ENCODE results near the gene SFSWAP.

Gene SFSWAP

GRCh38 chr12:131834798-131835615 lies 124.1 kb downstream of the SFSWAP start:
- no peak for DNase-seq (ENCODE audit: low read depth)

- no peak for DNase-seq (ENCODE audit: low read depth)
Observed at GRCh38 chr12:131835616-131836171, 124.8 kb downstream of the SFSWAP start.

GRCh38 chr12:131836193-131836592 lies 125.3 kb downstream of the SFSWAP start:
- DNase-seq (ENCODE audit: low read depth): no peak

DNA sequence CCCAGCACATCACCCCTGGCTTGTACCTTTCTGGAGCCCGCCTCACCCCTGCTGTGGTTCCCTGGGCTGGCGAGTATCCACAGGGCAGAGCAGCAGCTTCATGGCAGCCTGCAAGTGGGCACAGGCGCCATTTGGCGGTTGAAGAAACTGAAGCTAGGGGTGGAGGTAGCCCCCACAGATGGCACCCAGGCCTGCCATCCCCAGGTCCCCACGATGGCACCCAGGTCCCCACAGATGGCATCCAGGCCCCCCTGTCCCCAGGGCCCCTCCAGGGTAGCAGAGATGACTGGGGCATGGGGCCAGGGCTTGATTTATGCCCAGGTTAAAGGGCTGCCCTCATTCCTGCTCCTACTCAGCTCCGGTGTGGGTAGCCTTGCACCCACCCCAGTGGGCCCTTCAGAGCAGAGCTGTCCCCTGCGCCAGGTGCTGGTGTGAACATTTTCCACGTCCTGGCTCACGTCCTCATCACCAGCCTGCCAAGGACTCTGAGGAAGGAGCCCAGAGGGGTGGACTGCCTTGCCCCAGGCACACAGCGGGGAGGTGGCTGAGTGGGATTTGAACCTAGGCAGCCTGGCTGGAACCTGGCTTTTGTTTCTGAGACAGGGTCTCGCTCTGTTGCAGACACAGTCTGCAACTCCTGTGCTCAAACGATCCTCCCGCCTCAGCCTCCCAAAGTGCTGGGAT lies 126.0 kb downstream of the SFSWAP start:
- no peak for DNase-seq (ENCODE audit: low read depth)

GRCh38 chr12:131840643-131841416 lies 129.9 kb downstream of the SFSWAP start:
- no peak for DNase-seq (ENCODE audit: low read depth)

DNA sequence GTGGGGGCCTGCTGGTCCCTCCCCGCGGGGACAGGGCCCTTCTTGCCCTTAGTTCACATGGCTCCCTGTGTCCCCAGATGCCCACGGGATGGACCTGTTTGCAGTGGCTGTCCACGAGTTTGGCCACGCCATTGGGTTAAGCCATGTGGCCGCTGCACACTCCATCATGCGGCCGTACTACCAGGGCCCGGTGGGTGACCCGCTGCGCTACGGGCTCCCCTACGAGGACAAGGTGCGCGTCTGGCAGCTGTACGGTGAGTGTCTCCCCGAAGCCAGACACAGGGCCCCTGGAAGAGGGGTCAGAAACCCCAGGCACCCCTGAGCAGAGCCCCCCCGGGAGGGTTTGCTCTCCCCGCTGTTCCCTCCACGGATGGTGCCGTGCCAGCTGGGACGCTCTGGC lies 130.7 kb downstream of the SFSWAP start:
- no peak for DNase-seq (ENCODE audit: low read depth)

DNA sequence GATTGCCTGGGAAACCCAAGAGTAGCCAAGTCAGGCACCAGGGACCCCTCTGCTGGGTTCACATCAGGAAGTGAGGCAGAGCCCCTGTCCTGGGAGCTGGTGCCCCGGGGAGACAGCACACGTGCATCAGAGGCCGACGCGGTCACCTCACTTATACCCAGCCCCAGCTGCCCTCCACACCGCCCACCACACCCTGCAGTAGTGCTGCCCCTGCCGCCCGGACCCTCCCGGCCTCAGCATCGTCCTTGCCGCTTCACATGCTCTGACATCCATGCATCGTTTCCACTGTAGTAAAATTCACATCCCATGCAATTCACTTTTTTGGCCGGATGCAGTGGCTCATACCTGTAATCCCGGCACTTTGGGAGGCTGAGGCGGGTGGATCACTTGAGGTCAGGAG lies 131.3 kb downstream of the SFSWAP start:
- no peak for DNase-seq (ENCODE audit: low read depth)

GRCh38 chr12:131843527-131843926 lies 132.6 kb downstream of the SFSWAP start:
- no peak for DNase-seq (ENCODE audit: low read depth)

DNA sequence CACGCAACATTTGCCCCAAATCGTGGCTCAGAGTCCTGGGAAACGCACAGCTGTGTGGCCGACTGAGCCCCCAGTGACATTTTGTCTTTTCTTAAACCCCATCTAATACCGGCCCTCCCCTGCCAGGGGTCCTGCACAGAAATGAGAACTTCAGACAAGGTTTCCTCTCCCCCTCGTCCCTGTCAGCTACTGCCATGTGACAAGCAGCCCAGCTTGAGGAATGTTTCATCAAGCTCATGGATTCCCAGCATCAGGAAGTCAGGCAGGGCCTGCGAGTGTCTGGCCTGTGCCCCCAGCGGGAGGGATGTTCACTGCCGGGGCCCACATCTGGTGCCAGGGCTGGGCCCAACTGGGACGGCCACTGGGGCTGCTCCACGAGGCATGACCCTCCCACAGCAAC lies 133.2 kb downstream of the SFSWAP start:
- no peak for DNase-seq (ENCODE audit: low read depth)

GRCh38 chr12:131844656-131845055 lies 133.8 kb downstream of the SFSWAP start:
- DNase-seq (ENCODE audit: low read depth): no peak

DNA sequence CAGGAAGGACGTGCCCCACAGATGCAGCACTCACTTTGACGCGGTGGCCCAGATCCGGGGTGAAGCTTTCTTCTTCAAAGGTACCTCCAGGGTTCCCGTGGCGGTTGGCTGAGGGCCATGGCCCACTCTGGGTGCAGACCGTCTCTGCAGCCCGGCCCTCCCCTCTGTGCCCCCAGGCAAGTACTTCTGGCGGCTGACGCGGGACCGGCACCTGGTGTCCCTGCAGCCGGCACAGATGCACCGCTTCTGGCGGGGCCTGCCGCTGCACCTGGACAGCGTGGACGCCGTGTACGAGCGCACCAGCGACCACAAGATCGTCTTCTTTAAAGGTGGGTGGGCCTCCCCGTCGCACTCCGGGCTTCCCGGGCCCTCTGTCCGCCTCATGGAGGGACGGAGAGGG lies 134.2 kb downstream of the SFSWAP start:
- no peak for DNase-seq (ENCODE audit: low read depth)

DNA sequence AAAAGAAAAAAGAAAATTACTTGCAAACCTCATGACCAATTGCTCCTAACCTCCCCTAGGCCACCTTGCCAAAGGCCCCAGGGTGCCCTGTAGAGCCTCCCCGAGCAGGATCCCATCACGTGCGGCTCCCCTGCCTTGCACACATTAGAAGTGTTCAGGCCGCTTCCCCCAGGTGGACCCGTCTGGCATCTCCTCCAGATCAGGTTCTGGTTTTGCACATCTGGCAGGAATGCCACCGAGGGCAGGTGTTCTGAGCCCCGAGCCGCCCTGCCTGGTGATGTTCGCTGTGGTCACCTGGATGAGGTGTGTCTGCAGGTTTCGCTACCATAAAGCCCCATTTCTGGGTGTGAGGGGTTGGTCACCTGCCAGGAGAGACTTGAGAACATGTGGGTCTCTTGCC lies 136.6 kb downstream of the SFSWAP start:
- DNase-seq (ENCODE audit: low read depth): no peak

- no peak for DNase-seq (ENCODE audit: low read depth)
Observed at GRCh38 chr12:131848753-131849152, 137.9 kb downstream of the SFSWAP start.
